Esophagus muscularis mucosa (tissue), 4 donors: Measurements from ENCODE around the gene PCID2.

Source experiments
- EP300 ChIP-seq: sonication (generic); formaldehyde crosslinking; IDR thresholded peaks from one replicate; pipeline ENCODE4 v1.6.1; 2017; ENCODE audit warnings: antibody characterized with exemption
- POLR2A ChIP-seq: fragments of 450-650 bp; IDR thresholded peaks from one replicate; pipeline ENCODE4 v1.6.1; 2017; ENCODE audit warnings: antibody characterized with exemption, moderate library complexity, mild to moderate bottlenecking, low read depth
- POLR2AphosphoS5 ChIP-seq, 2 donors: sonication (generic); formaldehyde crosslinking; IDR thresholded peaks; one replicate each; pipeline ENCODE4 v1.6.1; 2017; ENCODE audit warnings: antibody characterized with exemption in 2 of 2
- TF ChIP-seq, protein P1 (sequence below), 3 experiments: fragments of 200-600 bp in 2 of 3; fragments of 450-650 bp in 1 of 3; sonication (generic) in 2 of 3; IDR thresholded peaks; one replicate each; pipeline ENCODE4 v1.5.1; 2017 to 2019; ENCODE audit warnings: antibody characterized with exemption in 3 of 3, mild to moderate bottlenecking in 2 of 3, moderate library complexity in 1 of 3

DNA sequence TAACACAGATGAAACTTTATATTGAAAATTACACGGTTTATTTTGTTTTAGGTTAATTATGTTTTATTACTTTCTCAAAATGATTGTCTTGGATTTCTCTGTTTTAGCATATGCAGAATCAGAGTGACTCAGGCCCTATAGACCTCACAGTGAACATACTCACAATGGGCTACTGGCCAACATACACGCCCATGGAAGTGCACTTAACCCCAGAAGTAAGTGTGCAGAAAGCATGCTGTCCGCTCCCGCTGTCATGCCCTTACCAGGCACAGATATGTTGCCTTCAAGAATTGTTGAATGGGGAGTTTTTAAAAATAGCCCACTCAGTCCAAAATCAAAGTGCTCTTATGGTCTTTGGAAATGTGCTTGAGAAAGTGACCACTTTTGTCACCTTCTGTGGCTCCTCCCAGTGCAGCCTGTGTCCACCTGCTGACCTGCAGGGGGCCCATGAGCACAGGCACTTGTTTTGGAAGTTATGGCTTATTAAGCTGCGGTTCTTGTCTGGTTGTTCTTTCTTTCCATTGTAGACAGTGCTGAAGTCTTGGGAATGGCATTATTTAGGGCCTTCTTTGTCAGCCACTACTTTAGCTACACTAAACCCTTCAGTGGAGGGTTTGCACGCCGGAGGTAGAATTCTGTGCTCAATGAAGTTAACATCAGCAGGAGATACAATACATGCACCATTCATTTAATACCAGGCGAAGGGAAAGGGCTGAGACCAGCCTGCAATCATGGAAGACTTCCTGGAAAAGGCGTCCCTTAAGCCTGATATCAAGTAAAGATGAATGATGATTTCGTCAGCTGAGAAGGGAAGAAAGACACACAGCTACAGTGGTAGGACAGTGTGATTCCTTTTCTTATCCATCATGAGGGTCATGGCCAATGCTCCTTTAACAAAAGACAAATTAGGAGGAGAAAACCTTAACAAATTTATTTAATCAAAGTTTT lies 37.7 kb upstream of the PCID2 start:
- TF ChIP-seq POLR2A (no peak), POLR2AphosphoS5 (IDR thresholded peaks at IDR 0.05) (no peak), EP300 (no peak)
- TF ChIP-seq, protein P1, sequence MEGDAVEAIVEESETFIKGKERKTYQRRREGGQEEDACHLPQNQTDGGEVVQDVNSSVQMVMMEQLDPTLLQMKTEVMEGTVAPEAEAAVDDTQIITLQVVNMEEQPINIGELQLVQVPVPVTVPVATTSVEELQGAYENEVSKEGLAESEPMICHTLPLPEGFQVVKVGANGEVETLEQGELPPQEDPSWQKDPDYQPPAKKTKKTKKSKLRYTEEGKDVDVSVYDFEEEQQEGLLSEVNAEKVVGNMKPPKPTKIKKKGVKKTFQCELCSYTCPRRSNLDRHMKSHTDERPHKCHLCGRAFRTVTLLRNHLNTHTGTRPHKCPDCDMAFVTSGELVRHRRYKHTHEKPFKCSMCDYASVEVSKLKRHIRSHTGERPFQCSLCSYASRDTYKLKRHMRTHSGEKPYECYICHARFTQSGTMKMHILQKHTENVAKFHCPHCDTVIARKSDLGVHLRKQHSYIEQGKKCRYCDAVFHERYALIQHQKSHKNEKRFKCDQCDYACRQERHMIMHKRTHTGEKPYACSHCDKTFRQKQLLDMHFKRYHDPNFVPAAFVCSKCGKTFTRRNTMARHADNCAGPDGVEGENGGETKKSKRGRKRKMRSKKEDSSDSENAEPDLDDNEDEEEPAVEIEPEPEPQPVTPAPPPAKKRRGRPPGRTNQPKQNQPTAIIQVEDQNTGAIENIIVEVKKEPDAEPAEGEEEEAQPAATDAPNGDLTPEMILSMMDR (IDR thresholded peaks at IDR 0.05) = no peak
